HFF-Myc (cell line): ENCODE results near the gene ATXN7L2.
"Not testable (repeated sequence)": the region's sequence is repeated elsewhere in the genome, so short reads cannot be mapped to it uniquely, and the experiment has no call there.

ENCODE experiments used
- DNase-seq: peaks from one replicate; pipeline ENCODE4 v3.0.0-alpha.2; 2011; ENCODE audit warnings: low read depth; ENCODE audit errors: extremely low read depth
- H3K4me3 ChIP-seq: replicated peaks from 2 replicates; pipeline ENCODE4 v1.5.1; 2011; ENCODE audit warnings: low read depth, mild to moderate bottlenecking, control low read depth, low read length
- CTCF ChIP-seq: IDR thresholded peaks from 2 replicates; pipeline ENCODE4 v1.5.1; 2012; ENCODE audit warnings: mild to moderate bottlenecking, low read depth, low read length, control low read depth; ENCODE audit errors: missing control alignments

The ATXN7L2 gene

GRCh38 chr1:109468061-109468460 lies 15.6 kb upstream of the ATXN7L2 start:
- no peak for TF ChIP-seq CTCF
- no peak overlapping the region for H3K4me3 ChIP-seq
- no peak for DNase-seq

GRCh38 chr1:109468903-109469302 lies 14.8 kb upstream of the ATXN7L2 start:
- DNase-seq: no peak
- H3K4me3 ChIP-seq: no peak overlapping the region
- no peak for TF ChIP-seq CTCF

GRCh38 chr1:109470245-109470644 lies 13.5 kb upstream of the ATXN7L2 start:
- TF ChIP-seq CTCF: no peak
- no peak overlapping the region for H3K4me3 ChIP-seq
- DNase-seq: no peak

- DNase-seq: no peak
- H3K4me3 ChIP-seq: no peak overlapping the region
- TF ChIP-seq CTCF: no peak
Observed at GRCh38 chr1:109472779-109473178, 10.9 kb upstream of the ATXN7L2 start.

GRCh38 chr1:109473284-109474057 lies 10.2 kb upstream of the ATXN7L2 start:
- not testable (repeated sequence) for DNase-seq, H3K4me3 ChIP-seq

GRCh38 chr1:109474697-109475096 lies 9.0 kb upstream of the ATXN7L2 start:
- no peak for TF ChIP-seq CTCF
- no peak overlapping the region for H3K4me3 ChIP-seq
- DNase-seq: no peak

GRCh38 chr1:109475261-109475660 lies 8.4 kb upstream of the ATXN7L2 start:
- no peak for DNase-seq
- TF ChIP-seq CTCF: no peak
- no peak overlapping the region for H3K4me3 ChIP-seq
